Measurements from ENCODE around the gene DIPK1A.

DNA sequence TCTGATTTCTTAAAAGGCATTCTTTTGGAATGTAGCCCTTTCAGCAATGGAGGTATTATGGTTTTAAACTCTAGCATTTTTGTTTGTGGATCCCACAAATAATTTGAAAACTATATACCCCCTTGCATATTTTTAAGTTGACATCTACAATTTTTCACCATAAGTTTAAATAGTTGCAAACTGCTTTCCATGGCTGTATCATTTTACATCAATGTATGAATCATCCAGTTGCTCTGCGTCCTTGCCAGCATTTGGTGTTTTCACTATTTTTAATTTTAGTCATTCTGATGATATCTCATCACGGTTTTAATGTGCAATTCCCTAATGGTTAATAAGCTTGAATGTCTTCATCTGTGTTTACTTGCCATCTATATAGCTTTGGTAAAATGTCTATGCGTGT, 20.7 kb downstream of the DIPK1A start:
- TF ChIP-seq, protein P1, sequence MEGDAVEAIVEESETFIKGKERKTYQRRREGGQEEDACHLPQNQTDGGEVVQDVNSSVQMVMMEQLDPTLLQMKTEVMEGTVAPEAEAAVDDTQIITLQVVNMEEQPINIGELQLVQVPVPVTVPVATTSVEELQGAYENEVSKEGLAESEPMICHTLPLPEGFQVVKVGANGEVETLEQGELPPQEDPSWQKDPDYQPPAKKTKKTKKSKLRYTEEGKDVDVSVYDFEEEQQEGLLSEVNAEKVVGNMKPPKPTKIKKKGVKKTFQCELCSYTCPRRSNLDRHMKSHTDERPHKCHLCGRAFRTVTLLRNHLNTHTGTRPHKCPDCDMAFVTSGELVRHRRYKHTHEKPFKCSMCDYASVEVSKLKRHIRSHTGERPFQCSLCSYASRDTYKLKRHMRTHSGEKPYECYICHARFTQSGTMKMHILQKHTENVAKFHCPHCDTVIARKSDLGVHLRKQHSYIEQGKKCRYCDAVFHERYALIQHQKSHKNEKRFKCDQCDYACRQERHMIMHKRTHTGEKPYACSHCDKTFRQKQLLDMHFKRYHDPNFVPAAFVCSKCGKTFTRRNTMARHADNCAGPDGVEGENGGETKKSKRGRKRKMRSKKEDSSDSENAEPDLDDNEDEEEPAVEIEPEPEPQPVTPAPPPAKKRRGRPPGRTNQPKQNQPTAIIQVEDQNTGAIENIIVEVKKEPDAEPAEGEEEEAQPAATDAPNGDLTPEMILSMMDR (IDR thresholded peaks at IDR 0.05), result no peak
- TF ChIP-seq POLR2A (IDR thresholded peaks at IDR 0.05) (no peak), POLR2AphosphoS5 (IDR thresholded peaks at IDR 0.05) (no peak)

All from breast epithelium (tissue), 3 donors.